ENCODE data around the gene ITIH5.

The ITIH5 gene

GRCh38 chr10:7519351-7519750, 147.4 kb downstream of the ITIH5 start:
- no peak overlapping the region for H3K4me3 ChIP-seq (ENCODE audit: control insufficient read depth, low read depth, low read length)
- DNase-seq (ENCODE audit: low read depth) = no peak
- no peak for TF ChIP-seq CTCF (conservative IDR thresholded peaks at IDR 0.05; ENCODE audit: control insufficient read depth, insufficient read depth, low read depth, low read length)

- H3K4me3 ChIP-seq (ENCODE audit: control insufficient read depth, low read depth, low read length) = no peak overlapping the region
- no peak for TF ChIP-seq CTCF (conservative IDR thresholded peaks at IDR 0.05; ENCODE audit: control insufficient read depth, insufficient read depth, low read depth, low read length)
- no peak for DNase-seq (ENCODE audit: low read depth)
Observed at GRCh38 chr10:7518693-7519092, 148.1 kb downstream of the ITIH5 start.

- no peak for TF ChIP-seq CTCF (conservative IDR thresholded peaks at IDR 0.05; ENCODE audit: control insufficient read depth, insufficient read depth, low read depth, low read length)
- H3K4me3 ChIP-seq (ENCODE audit: control insufficient read depth, low read depth, low read length) = no peak overlapping the region
- DNase-seq (ENCODE audit: low read depth) = no peak
Observed at GRCh38 chr10:7515439-7515838, 151.3 kb downstream of the ITIH5 start.

GRCh38 chr10:7513936-7514335, 152.8 kb downstream of the ITIH5 start:
- no peak for DNase-seq (ENCODE audit: low read depth)
- no peak for TF ChIP-seq CTCF (conservative IDR thresholded peaks at IDR 0.05; ENCODE audit: control insufficient read depth, insufficient read depth, low read depth, low read length)
- no peak overlapping the region for H3K4me3 ChIP-seq (ENCODE audit: control insufficient read depth, low read depth, low read length)

GRCh38 chr10:7513455-7513854, 153.3 kb downstream of the ITIH5 start:
- DNase-seq (ENCODE audit: low read depth) = no peak
- TF ChIP-seq CTCF (conservative IDR thresholded peaks at IDR 0.05; ENCODE audit: control insufficient read depth, insufficient read depth, low read depth, low read length) = no peak
- no peak overlapping the region for H3K4me3 ChIP-seq (ENCODE audit: control insufficient read depth, low read depth, low read length)

GRCh38 chr10:7512487-7512886, 154.3 kb downstream of the ITIH5 start:
- no peak for DNase-seq (ENCODE audit: low read depth)
- TF ChIP-seq CTCF (conservative IDR thresholded peaks at IDR 0.05; ENCODE audit: control insufficient read depth, insufficient read depth, low read depth, low read length) = no peak
- no peak overlapping the region for H3K4me3 ChIP-seq (ENCODE audit: control insufficient read depth, low read depth, low read length)

- no peak for TF ChIP-seq CTCF (conservative IDR thresholded peaks at IDR 0.05; ENCODE audit: control insufficient read depth, insufficient read depth, low read depth, low read length)
- no peak overlapping the region for H3K4me3 ChIP-seq (ENCODE audit: control insufficient read depth, low read depth, low read length)
- DNase-seq (ENCODE audit: low read depth) = no peak
Observed at GRCh38 chr10:7511612-7512011, 155.2 kb downstream of the ITIH5 start.

All from fibroblast of mammary gland (primary cell).